ENCODE measurements around the gene NMNAT3.

NMNAT3 gene

DNA sequence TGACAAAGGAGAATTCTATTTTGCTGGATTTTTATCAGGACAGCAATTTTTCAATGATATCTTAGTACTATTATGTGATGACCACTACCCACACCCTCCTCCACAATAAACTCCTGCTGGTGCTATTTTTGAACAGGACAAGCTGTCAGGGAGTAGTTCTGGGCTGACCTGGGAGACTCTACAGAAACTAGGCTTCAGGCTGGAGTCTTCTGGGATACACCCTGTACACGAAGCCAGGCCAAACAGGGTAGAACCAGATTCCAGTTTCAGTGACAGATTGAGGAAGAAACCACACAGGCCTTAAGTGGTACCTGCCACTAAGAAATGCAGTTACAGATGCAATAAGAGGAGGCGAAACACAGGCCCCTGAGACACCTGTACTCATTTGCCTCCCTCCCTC is 12.8 kb downstream of the NMNAT3 start:
- Histone ChIP-seq H3K36me3 (ENCODE audit: control insufficient read depth in 4 of 4, insufficient read depth in 4 of 4, low read length in 3 of 4) (peaks cover 0 to 3% (median 2%) of the 10 kb centered on the region in 4 experiments), H3K27me3 (replicated peaks in 2 of 5; ENCODE audit: control insufficient read depth in 4 of 5, insufficient read depth in 5 of 5, low read length in 4 of 5) (no peaks in the 10 kb centered on the region), H3K27ac (ENCODE audit: insufficient read depth in 1 of 2, low read depth in 1 of 2, low read length in 2 of 2, poor library complexity in 1 of 2, severe bottlenecking in 2 of 2) (no peak overlapping the region), H3K4me1 (ENCODE audit: control extremely low read depth in 1 of 4, control insufficient read depth in 4 of 4, insufficient read depth in 4 of 4, low read length in 3 of 4) (no peaks in the 10 kb centered on the region), H3K4me3 (ENCODE audit: control insufficient read depth in 1 of 7, extremely low read depth in 1 of 7, insufficient read depth in 4 of 7, low read depth in 2 of 7, low read length in 6 of 7) (no peak overlapping the region), H3K9me3 (ENCODE audit: control extremely low read depth in 1 of 5, control insufficient read depth in 4 of 5, insufficient read depth in 2 of 5, low read depth in 1 of 5, low read length in 4 of 5) (no peaks in the 10 kb centered on the region)
- POLR2A ChIA-PET: no interaction called here
- CTCF ChIA-PET: no interaction called here
- WGBS (ENCODE audit: insufficient coverage): 100% methylated on average over 1 of the region's 2 CpGs
- DNase-seq: no peak

DNA sequence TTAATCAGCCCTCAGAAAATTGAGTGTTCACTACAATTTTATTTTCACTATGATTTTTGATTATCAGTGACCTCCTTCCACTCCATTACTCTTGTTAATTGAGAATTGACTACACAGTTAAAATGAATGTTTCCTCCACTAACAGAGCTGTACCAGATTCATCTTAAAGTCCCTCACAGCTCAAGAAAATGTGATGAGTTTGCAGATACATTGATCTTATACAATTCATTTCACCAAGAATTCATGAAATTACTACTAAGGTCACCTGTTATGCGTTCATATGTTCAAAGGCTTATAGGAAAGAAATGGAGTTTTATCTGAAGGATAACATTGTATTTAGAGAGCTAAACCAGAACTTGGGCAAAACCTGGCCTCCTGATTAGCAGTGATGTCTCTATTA is 17.5 kb downstream of the NMNAT3 start:
- Histone ChIP-seq H3K4me1 (ENCODE audit: control extremely low read depth in 1 of 4, control insufficient read depth in 4 of 4, insufficient read depth in 4 of 4, low read length in 3 of 4) (peaks cover 0 to 5% (median 0%) of the 10 kb centered on the region in 4 experiments), H3K36me3 (ENCODE audit: control insufficient read depth in 4 of 4, insufficient read depth in 4 of 4, low read length in 3 of 4) (peaks cover 0 to 3% (median 1%) of the 10 kb centered on the region in 4 experiments), H3K27me3 (replicated peaks in 2 of 5; ENCODE audit: control insufficient read depth in 4 of 5, insufficient read depth in 5 of 5, low read length in 4 of 5) (no peaks in the 10 kb centered on the region), H3K27ac (ENCODE audit: insufficient read depth in 1 of 2, low read depth in 1 of 2, low read length in 2 of 2, poor library complexity in 1 of 2, severe bottlenecking in 2 of 2) (no peak overlapping the region), H3K4me3 (ENCODE audit: control insufficient read depth in 1 of 7, extremely low read depth in 1 of 7, insufficient read depth in 4 of 7, low read depth in 2 of 7, low read length in 6 of 7) (no peak overlapping the region), H3K9me3 (ENCODE audit: control extremely low read depth in 1 of 5, control insufficient read depth in 4 of 5, insufficient read depth in 2 of 5, low read depth in 1 of 5, low read length in 4 of 5) (no peaks in the 10 kb centered on the region)
- POLR2A ChIA-PET: no interaction called here
- no peak for DNase-seq
- CTCF ChIA-PET: no interaction called here
- WGBS (ENCODE audit: insufficient coverage): no CpG with 5 or more reads among the region's 1 CpG

- CTCF ChIA-PET: no interaction called here
- Histone ChIP-seq H3K27ac (ENCODE audit: insufficient read depth in 1 of 2, low read depth in 1 of 2, low read length in 2 of 2, poor library complexity in 1 of 2, severe bottlenecking in 2 of 2) (no peak overlapping the region), H3K4me1 (ENCODE audit: control extremely low read depth in 1 of 4, control insufficient read depth in 4 of 4, insufficient read depth in 4 of 4, low read length in 3 of 4) (peaks cover 0 to 5% (median 0%) of the 10 kb centered on the region in 4 experiments), H3K9me3 (ENCODE audit: control extremely low read depth in 1 of 5, control insufficient read depth in 4 of 5, insufficient read depth in 2 of 5, low read depth in 1 of 5, low read length in 4 of 5) (no peaks in the 10 kb centered on the region), H3K4me3 (ENCODE audit: control insufficient read depth in 1 of 7, extremely low read depth in 1 of 7, insufficient read depth in 4 of 7, low read depth in 2 of 7, low read length in 6 of 7) (no peak overlapping the region), H3K27me3 (replicated peaks in 2 of 5; ENCODE audit: control insufficient read depth in 4 of 5, insufficient read depth in 5 of 5, low read length in 4 of 5) (no peaks in the 10 kb centered on the region), H3K36me3 (ENCODE audit: control insufficient read depth in 4 of 4, insufficient read depth in 4 of 4, low read length in 3 of 4) (peaks cover 0 to 3% (median 1%) of the 10 kb centered on the region in 4 experiments)
- DNase-seq: no peak
- 98% methylated on average over 4 of the region's 4 CpGs for WGBS (ENCODE audit: insufficient coverage)
- POLR2A ChIA-PET: no interaction called here
These were observed 18.3 kb downstream of the NMNAT3 start for GRCh38 chr3:139659511-139659910.

GRCh38 chr3:139657936-139658335 is 19.8 kb downstream of the NMNAT3 start:
- Histone ChIP-seq H3K36me3 (ENCODE audit: control insufficient read depth in 4 of 4, insufficient read depth in 4 of 4, low read length in 3 of 4) (peaks cover 0 to 3% (median 1%) of the 10 kb centered on the region in 4 experiments), H3K9me3 (ENCODE audit: control extremely low read depth in 1 of 5, control insufficient read depth in 4 of 5, insufficient read depth in 2 of 5, low read depth in 1 of 5, low read length in 4 of 5) (no peaks in the 10 kb centered on the region), H3K4me3 (ENCODE audit: control insufficient read depth in 1 of 7, extremely low read depth in 1 of 7, insufficient read depth in 4 of 7, low read depth in 2 of 7, low read length in 6 of 7) (no peak overlapping the region), H3K4me1 (ENCODE audit: control extremely low read depth in 1 of 4, control insufficient read depth in 4 of 4, insufficient read depth in 4 of 4, low read length in 3 of 4) (peaks cover 0 to 5% (median 0%) of the 10 kb centered on the region in 4 experiments), H3K27ac (ENCODE audit: insufficient read depth in 1 of 2, low read depth in 1 of 2, low read length in 2 of 2, poor library complexity in 1 of 2, severe bottlenecking in 2 of 2) (no peak overlapping the region), H3K27me3 (replicated peaks in 2 of 5; ENCODE audit: control insufficient read depth in 4 of 5, insufficient read depth in 5 of 5, low read length in 4 of 5) (no peaks in the 10 kb centered on the region)
- WGBS (ENCODE audit: insufficient coverage): 89% methylated on average over 3 of the region's 3 CpGs
- ChIA-PET POLR2A (no interaction called here), CTCF (no interaction called here)
- no peak for DNase-seq

DNA sequence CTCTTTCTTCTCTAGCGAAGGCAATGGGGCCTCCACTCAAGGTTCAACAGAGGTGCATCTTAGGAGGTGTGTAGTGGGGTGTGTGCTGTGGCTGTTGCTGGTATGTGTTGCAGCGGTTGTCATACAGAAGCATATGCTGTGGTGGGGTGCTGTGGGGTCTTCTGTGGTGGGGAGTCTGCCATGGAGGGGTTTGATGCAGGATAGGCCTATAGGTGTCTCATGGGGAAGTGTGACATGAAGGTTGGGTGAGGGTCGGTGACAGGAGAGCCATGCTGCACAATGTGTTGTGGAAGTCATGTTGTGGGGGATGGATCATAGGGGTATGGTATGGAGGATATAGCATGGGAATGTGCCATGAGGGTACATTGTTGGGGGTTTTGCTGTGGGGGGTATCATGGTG is 20.3 kb downstream of the NMNAT3 start:
- ChIA-PET POLR2A (no interaction called here), CTCF (no interaction called here)
- 100% methylated on average over 3 of the region's 3 CpGs for WGBS (ENCODE audit: insufficient coverage)
- Histone ChIP-seq H3K4me3 (ENCODE audit: control insufficient read depth in 1 of 7, extremely low read depth in 1 of 7, insufficient read depth in 4 of 7, low read depth in 2 of 7, low read length in 6 of 7) (no peak overlapping the region), H3K9me3 (ENCODE audit: control extremely low read depth in 1 of 5, control insufficient read depth in 4 of 5, insufficient read depth in 2 of 5, low read depth in 1 of 5, low read length in 4 of 5) (no peaks in the 10 kb centered on the region), H3K4me1 (ENCODE audit: control extremely low read depth in 1 of 4, control insufficient read depth in 4 of 4, insufficient read depth in 4 of 4, low read length in 3 of 4) (peaks cover 0 to 5% (median 0%) of the 10 kb centered on the region in 4 experiments), H3K27ac (ENCODE audit: insufficient read depth in 1 of 2, low read depth in 1 of 2, low read length in 2 of 2, poor library complexity in 1 of 2, severe bottlenecking in 2 of 2) (no peak overlapping the region), H3K27me3 (replicated peaks in 2 of 5; ENCODE audit: control insufficient read depth in 4 of 5, insufficient read depth in 5 of 5, low read length in 4 of 5) (no peaks in the 10 kb centered on the region), H3K36me3 (ENCODE audit: control insufficient read depth in 4 of 4, insufficient read depth in 4 of 4, low read length in 3 of 4) (peaks cover 0 to 3% (median 1%) of the 10 kb centered on the region in 4 experiments)
- DNase-seq: no peak

DNA sequence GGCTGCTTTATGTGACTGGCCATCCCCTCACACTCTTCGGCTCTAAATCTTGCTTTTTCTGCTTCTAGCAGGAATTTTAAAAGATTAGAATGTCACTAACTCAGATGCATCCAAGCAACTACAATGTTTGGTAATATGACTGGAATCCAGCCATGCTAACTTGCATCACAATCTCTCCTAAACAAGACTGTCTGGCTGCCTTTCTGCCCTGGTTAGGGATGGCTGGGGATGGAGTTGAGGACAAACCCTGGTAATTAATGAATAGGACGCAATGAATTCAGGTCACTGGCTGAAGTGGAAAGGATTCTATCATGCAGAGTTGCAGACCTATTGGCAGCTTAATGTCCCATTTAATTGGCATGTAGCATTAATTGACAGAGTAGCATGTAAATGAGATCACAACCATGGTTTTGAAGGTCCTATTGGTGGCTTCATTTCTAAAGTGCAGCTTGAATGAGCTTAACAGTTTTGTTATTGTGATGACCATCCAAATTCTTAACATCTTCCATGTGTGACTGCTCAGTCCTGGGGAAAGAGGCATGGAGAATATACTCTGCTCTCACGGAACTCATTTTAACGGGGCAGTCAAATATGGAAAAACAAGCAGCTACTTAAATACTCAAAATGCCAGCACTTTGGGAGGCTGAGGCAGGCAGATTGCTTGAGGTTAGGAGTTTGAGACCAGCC is 21.7 kb downstream of the NMNAT3 start:
- 100% methylated on average over 3 of the region's 4 CpGs for WGBS (ENCODE audit: insufficient coverage)
- Histone ChIP-seq H3K27me3 (replicated peaks in 2 of 5; ENCODE audit: control insufficient read depth in 4 of 5, insufficient read depth in 5 of 5, low read length in 4 of 5) (no peaks in the 10 kb centered on the region), H3K36me3 (ENCODE audit: control insufficient read depth in 4 of 4, insufficient read depth in 4 of 4, low read length in 3 of 4) (peaks cover 0 to 2% (median 0%) of the 10 kb centered on the region in 4 experiments), H3K4me1 (ENCODE audit: control extremely low read depth in 1 of 4, control insufficient read depth in 4 of 4, insufficient read depth in 4 of 4, low read length in 3 of 4) (peaks cover 0 to 5% (median 0%) of the 10 kb centered on the region in 4 experiments), H3K4me3 (ENCODE audit: control insufficient read depth in 1 of 7, extremely low read depth in 1 of 7, insufficient read depth in 4 of 7, low read depth in 2 of 7, low read length in 6 of 7) (no peak overlapping the region), H3K9me3 (ENCODE audit: control extremely low read depth in 1 of 5, control insufficient read depth in 4 of 5, insufficient read depth in 2 of 5, low read depth in 1 of 5, low read length in 4 of 5) (no peaks in the 10 kb centered on the region), H3K27ac (ENCODE audit: insufficient read depth in 1 of 2, low read depth in 1 of 2, low read length in 2 of 2, poor library complexity in 1 of 2, severe bottlenecking in 2 of 2) (no peak overlapping the region)
- POLR2A ChIA-PET: no interaction called here
- DNase-seq: no peak
- CTCF ChIA-PET: no interaction called here

GRCh38 chr3:139654637-139655365 is 23.0 kb downstream of the NMNAT3 start:
- Histone ChIP-seq H3K36me3 (ENCODE audit: control insufficient read depth in 4 of 4, insufficient read depth in 4 of 4, low read length in 3 of 4) (no peaks in the 10 kb centered on the region), H3K4me3 (ENCODE audit: control insufficient read depth in 1 of 7, extremely low read depth in 1 of 7, insufficient read depth in 4 of 7, low read depth in 2 of 7, low read length in 6 of 7) (no peak overlapping the region), H3K27ac (ENCODE audit: insufficient read depth in 1 of 2, low read depth in 1 of 2, low read length in 2 of 2, poor library complexity in 1 of 2, severe bottlenecking in 2 of 2) (no peak overlapping the region), H3K4me1 (ENCODE audit: control extremely low read depth in 1 of 4, control insufficient read depth in 4 of 4, insufficient read depth in 4 of 4, low read length in 3 of 4) (peaks cover 0 to 5% (median 3%) of the 10 kb centered on the region in 4 experiments), H3K9me3 (ENCODE audit: control extremely low read depth in 1 of 5, control insufficient read depth in 4 of 5, insufficient read depth in 2 of 5, low read depth in 1 of 5, low read length in 4 of 5) (no peaks in the 10 kb centered on the region), H3K27me3 (replicated peaks in 2 of 5; ENCODE audit: control insufficient read depth in 4 of 5, insufficient read depth in 5 of 5, low read length in 4 of 5) (no peaks in the 10 kb centered on the region)
- 97% methylated on average over 6 of the region's 6 CpGs for WGBS (ENCODE audit: insufficient coverage)
- CTCF ChIA-PET: interaction anchor here (1.4 kb wide), 1 partner anchor 11 kb away, joined by 3 read pairs; no protein-coding TSS in a partner anchor
- POLR2A ChIA-PET: no interaction called here
- no peak for DNase-seq

Data from common myeloid progenitor, CD34-positive (primary cell).